AG08395 (cell line): Measurements from ENCODE around the gene ZGRF1.
"Not testable (repeated sequence)": the region's sequence is repeated elsewhere in the genome, so short reads cannot be mapped to it uniquely, and the experiment has no call there.

ENCODE experiments used
- DNase-seq: peaks from one replicate; pipeline ENCODE4 v3.0.0; 2012; ENCODE audit warnings: mixed read lengths, low spot score

The ZGRF1 gene

GRCh38 chr4:112516471-112517066 is 120.1 kb downstream of the ZGRF1 start:
- no peak for DNase-seq

- no peak for DNase-seq
These were observed 120.6 kb downstream of the ZGRF1 start, which contains the start of gene NEUROG2 for GRCh38 chr4:112516066-112516470. Gene NEUROG2 (minus strand): TSS chr4:112516180. CDS start chr4:112515475, 705 bp downstream.

- DNase-seq: no peak
These were observed 121.3 kb downstream of the ZGRF1 start for GRCh38 chr4:112515198-112516065.

GRCh38 chr4:112514647-112515197 is 122.0 kb downstream of the ZGRF1 start:
- no peak for DNase-seq

- DNase-seq: no peak
These were observed 122.6 kb downstream of the ZGRF1 start for GRCh38 chr4:112513971-112514646.

- no peak for DNase-seq
These were observed 124.9 kb downstream of the ZGRF1 start for GRCh38 chr4:112511803-112512118.

- DNase-seq: no peak
These were observed 125.5 kb downstream of the ZGRF1 start for GRCh38 chr4:112511093-112511802.

- no peak for DNase-seq
These were observed 126.2 kb downstream of the ZGRF1 start for GRCh38 chr4:112510291-112511092.

GRCh38 chr4:112509243-112510141 is 127.2 kb downstream of the ZGRF1 start:
- DNase-seq: no peak

- DNase-seq: no peak
These were observed 128.4 kb downstream of the ZGRF1 start for GRCh38 chr4:112508356-112508755.

GRCh38 chr4:112504807-112505206 is 131.9 kb downstream of the ZGRF1 start:
- DNase-seq: no peak

- no peak for DNase-seq
These were observed 133.8 kb downstream of the ZGRF1 start for GRCh38 chr4:112502871-112503270.

GRCh38 chr4:112492321-112492720 is 144.4 kb downstream of the ZGRF1 start:
- no peak for DNase-seq

GRCh38 chr4:112490808-112491207 is 145.9 kb downstream of the ZGRF1 start:
- DNase-seq: not testable (repeated sequence)
